Nephron progenitor cell (in vitro differentiated cells): ENCODE results near the gene TMPRSS2.

Source experiments
- DNase-seq: peaks from one replicate; pipeline ENCODE4 v3.0.0; 2021
- H3K27ac Mint-ChIP-seq: 2 replicates; pipeline ENCODE4 v1.8.0; 2021; ENCODE audit warnings: mild to moderate bottlenecking, moderate library complexity, mixed read lengths
- H3K27me3 Mint-ChIP-seq: 2 replicates; pipeline ENCODE4 v1.8.0; 2021; ENCODE audit warnings: mild to moderate bottlenecking, low read depth, mixed read lengths; ENCODE audit not compliant: poor library complexity
- H3K36me3 Mint-ChIP-seq: 2 replicates; pipeline ENCODE4 v1.8.0; 2021; ENCODE audit warnings: low read depth, mixed read lengths
- H3K4me1 Mint-ChIP-seq: 2 replicates; pipeline ENCODE4 v1.8.0; 2021; ENCODE audit warnings: mixed read lengths
- H3K4me3 Mint-ChIP-seq: 2 replicates; pipeline ENCODE4 v1.8.0; 2021; ENCODE audit warnings: mild to moderate bottlenecking, moderate library complexity, mixed read lengths
- H3K9me3 Mint-ChIP-seq: 2 replicates; pipeline ENCODE4 v1.8.0; 2021; ENCODE audit warnings: mild to moderate bottlenecking, moderate library complexity, mixed read lengths
- TF ChIP-seq, protein P1 (sequence below): fragments of 200-600 bp; sonication (generic); IDR thresholded peaks from 2 replicates; pipeline ENCODE4 v1.5.0; 2021; ENCODE audit warnings: antibody characterized with exemption

The TMPRSS2 gene

DNA sequence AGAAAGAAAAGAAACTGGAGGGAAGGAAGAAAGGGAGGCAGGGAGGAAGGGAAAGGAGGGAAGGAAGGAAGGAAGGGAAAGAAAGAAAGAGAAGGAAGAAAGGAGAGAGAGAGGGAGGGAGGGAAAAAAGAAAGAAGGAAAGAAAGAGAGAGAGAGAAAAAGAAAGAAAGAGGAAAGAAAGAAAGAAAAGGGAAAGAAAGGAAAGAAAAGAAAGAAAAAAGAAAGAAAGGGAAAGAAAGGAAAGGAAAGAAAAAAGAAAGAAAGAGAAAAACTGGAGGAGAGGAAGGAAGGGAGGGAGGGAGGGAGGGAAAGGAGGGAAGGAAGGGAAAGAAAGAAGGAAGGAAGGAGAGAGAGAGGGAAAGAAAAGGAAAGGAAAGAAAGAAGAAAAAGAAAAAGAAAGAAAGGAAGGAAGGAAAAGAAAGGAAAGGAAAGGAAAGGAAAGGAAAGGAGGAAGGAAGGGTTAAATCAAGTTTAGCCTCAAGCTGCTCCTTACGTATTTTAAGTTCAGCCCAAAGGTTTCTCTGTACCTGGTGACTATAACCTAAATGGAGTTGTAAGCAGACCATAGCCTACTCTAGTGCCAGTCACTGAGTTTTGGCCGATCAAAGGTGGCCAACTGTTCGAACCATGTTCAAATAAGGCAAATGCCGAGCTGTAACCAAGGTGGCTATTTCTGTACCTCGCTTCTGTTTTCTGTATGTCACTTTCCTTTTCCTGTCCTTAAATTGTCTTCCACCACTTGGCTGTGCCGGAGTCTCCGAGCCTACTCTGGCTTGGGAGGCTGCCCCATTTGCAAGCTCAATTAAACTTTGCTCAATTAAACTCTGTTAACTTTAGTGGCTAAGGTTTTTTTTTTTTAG lies 37.8 kb upstream of the TMPRSS2 start:
- Mint-ChIP-seq H3K27ac (no peak overlapping the region), H3K36me3 (no peaks in the 10 kb centered on the region), H3K4me3 (no peak overlapping the region), H3K4me1 (peaks cover 4% of the 10 kb centered on the region), H3K9me3 (no peaks in the 10 kb centered on the region), H3K27me3 (peaks cover 47% of the 10 kb centered on the region)
- TF ChIP-seq, protein P1, sequence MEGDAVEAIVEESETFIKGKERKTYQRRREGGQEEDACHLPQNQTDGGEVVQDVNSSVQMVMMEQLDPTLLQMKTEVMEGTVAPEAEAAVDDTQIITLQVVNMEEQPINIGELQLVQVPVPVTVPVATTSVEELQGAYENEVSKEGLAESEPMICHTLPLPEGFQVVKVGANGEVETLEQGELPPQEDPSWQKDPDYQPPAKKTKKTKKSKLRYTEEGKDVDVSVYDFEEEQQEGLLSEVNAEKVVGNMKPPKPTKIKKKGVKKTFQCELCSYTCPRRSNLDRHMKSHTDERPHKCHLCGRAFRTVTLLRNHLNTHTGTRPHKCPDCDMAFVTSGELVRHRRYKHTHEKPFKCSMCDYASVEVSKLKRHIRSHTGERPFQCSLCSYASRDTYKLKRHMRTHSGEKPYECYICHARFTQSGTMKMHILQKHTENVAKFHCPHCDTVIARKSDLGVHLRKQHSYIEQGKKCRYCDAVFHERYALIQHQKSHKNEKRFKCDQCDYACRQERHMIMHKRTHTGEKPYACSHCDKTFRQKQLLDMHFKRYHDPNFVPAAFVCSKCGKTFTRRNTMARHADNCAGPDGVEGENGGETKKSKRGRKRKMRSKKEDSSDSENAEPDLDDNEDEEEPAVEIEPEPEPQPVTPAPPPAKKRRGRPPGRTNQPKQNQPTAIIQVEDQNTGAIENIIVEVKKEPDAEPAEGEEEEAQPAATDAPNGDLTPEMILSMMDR: no peak
- DNase-seq: no peak

DNA sequence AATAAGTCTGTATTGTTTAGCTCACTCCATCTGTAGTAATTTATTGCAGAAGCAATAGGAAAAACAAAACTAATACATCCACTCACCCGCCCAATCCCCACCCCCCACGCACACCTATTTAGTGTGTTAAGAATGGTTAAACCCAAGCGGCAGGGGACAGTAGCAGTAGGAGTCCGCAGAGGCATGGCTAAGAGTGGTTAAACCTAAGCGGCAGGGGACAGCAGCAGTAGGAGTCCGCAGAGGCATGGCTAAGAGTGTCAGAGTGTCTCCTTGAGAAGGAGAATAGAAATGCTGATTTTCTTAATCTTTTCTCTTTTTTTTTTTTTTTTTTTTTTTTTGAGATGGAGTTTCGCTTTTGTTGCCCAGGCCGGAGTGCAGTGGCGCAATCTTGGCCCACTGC lies 34.8 kb upstream of the TMPRSS2 start:
- Mint-ChIP-seq H3K4me3 (no peak overlapping the region), H3K27ac (no peak overlapping the region), H3K27me3 (peaks cover 36% of the 10 kb centered on the region), H3K36me3 (no peaks in the 10 kb centered on the region), H3K9me3 (no peaks in the 10 kb centered on the region), H3K4me1 (peaks cover 15% of the 10 kb centered on the region)
- no peak for DNase-seq
- TF ChIP-seq, protein P1: no peak

DNA sequence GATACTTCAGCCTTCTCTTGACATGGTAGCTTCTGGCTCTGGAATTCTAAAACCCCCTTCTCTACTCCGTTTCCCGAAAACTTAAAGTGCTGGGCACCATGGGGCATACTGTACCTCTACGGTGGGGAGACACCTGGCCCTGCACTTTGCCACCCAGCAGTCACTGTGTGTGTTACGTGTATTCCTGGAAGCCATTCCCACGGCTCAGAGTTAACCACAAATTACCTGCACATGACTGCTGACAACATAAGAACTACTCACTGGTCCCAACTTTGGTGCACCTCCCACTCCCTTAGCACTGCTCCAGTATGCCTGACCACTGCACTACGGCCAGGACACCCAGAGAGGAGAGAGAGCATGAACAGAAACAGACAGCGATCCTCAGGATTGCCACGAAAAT lies 29.4 kb upstream of the TMPRSS2 start:
- Mint-ChIP-seq H3K4me3 (no peak overlapping the region), H3K4me1 (peaks cover 15% of the 10 kb centered on the region), H3K9me3 (no peaks in the 10 kb centered on the region), H3K36me3 (no peaks in the 10 kb centered on the region), H3K27me3 (peaks cover 19% of the 10 kb centered on the region), H3K27ac (no peak overlapping the region)
- no peak for DNase-seq
- TF ChIP-seq, protein P1: no peak

DNA sequence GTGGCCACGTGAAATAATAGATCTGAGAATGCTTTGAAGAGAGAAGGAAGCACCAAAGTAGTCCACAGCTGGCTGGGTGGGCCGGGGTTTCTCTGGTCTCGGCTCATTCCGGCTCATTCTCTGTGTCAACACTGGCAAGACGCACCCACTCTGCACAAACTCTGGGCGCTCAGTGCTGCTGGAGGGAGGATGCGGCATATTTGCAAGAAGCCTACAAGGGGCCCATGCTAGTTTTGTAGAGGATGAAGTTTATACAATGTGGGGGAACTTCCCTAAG lies 28.8 kb upstream of the TMPRSS2 start:
- no peak overlapping the region for H3K4me3 Mint-ChIP-seq
- peaks cover 19% of the 10 kb centered on the region for H3K27me3 Mint-ChIP-seq
- H3K9me3 Mint-ChIP-seq: no peaks in the 10 kb centered on the region
- DNase-seq: no peak
- TF ChIP-seq, protein P1: no peak
- H3K27ac Mint-ChIP-seq: no peak overlapping the region
- peaks cover 20% of the 10 kb centered on the region for H3K4me1 Mint-ChIP-seq
- H3K36me3 Mint-ChIP-seq: no peaks in the 10 kb centered on the region

DNA sequence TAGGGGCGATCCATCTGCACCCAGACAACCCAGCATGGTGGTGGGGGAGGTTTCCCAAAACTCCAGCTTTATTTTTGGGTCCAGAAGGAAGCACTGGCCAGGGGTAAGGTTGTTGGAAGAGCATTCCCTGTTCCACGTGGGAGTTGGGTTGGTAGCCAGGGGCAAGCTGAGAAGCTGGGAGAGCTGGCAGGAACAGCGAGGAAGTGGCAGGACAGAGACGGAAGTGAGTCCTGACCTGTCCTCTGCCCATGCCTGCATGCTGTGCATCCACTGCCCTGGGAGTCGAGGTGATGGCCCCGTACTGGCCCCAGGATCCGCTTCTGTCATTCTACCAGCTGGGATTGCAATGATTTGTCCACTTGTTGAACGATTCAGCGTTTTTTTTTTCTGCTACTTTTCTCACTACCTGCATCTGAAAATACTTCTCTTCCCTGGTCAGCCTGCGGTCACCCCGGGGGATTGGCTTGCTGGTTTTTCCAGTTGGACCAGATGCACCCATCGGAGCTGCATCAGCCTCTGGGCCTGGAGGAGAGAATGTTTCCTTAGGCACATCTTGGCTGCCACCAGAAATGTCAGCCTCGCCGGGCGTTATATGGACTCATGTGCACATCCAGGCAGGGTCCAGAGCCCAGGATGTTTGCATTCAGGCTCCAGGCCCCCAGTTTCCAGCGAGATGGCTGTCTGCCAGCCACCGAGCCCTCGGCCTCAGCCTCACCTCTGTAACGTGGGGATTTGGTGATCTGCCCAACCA lies 28.3 kb upstream of the TMPRSS2 start:
- TF ChIP-seq, protein P1: no peak
- no peak for DNase-seq
- H3K4me3 Mint-ChIP-seq: no peak overlapping the region

More for the DNA sequence above, 28.3 kb upstream of the TMPRSS2 start:
- Mint-ChIP-seq H3K4me1 (peaks cover 16% of the 10 kb centered on the region), H3K9me3 (no peaks in the 10 kb centered on the region), H3K27ac (no peak overlapping the region), H3K36me3 (no peaks in the 10 kb centered on the region), H3K27me3 (peaks cover 19% of the 10 kb centered on the region)
